ENCODE results near the gene CMIP.

The CMIP gene

GRCh38 chr16:81488687-81489411, 44.2 kb downstream of the CMIP start:
- intact Hi-C loops (cut with DNase I) = no loop called here
- DNase-seq = peak in 2 of 10 donors; percentile 31 to 39

DNA sequence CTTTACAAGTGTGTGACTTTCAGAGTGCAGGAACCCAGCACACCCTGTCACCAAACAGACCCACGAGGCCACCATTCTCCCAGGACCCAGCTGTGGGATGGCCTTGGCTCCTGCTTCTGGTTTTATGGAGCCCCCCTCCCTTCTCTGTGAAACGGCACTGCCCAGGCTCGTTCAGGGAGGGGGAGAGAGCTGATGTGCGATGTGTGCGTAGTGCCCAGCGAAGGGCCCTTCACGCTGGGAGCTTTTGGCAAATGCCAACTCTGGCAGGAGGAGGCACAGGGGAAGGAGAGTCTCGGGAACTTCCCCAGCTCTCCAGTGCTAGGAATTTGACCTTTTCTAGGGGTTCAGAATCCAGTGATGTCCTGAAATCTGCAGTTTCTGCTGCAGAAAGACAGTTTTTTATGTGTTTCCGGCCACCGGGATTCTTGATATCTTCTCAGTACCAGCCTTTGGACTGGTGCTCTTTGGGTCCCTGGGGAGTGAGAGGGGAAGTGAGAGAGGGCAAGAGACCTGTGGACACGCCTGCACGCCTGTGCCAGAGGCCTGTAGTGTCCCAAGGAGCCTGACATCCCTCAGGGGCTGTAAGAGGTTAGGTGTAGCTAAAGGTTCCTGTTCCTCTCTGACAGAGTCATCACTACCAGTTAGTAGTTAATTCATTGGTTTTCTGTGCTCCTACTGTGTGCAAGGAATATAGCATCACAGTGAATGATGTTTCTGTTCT, 45.1 kb downstream of the CMIP start:
- intact Hi-C loops (cut with DNase I) = loop anchor here (10.0 kb wide), 1 partner anchor 65 kb away; no protein-coding TSS in a partner anchor
- DNase-seq = peak in 3 of 10 donors; percentile 10 to 75 (median 25)

GRCh38 chr16:81491541-81492188, 47.1 kb downstream of the CMIP start:
- intact Hi-C loops (cut with DNase I) = loop anchor here (10.0 kb wide), 1 partner anchor 63 kb away; no protein-coding TSS in a partner anchor
- DNase-seq = peak in 3 of 10 donors; percentile 21 to 32 (median 27)

DNA sequence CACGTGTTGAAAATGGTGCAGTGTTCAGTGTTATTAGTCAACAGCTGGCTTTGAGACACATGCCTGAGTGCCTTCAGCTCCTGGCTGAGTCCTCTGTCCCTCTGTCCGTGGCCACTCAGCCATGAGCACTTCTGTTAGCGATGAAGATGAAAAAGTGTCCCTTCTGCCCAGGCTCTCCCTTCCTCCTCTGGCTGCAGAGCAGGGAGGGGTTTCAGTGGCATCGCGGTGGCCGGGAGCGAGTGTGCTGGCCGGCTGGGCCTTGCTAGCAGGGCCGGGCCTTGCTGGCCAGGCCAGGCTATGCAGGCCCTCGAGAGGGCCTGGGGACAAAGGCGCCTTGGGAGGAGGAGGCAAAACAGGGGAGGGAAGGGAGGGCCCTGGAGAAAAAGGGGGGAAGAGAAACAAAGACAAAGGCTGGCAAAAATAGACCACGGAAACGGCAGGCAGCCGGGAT, 47.7 kb downstream of the CMIP start:
- intact Hi-C loops (cut with DNase I) = loop anchor here (10.0 kb wide), 1 partner anchor 62 kb away; no protein-coding TSS in a partner anchor
- DNase-seq = peak in 3 of 10 donors; percentile 67 to 77 (median 70)

GRCh38 chr16:81492965-81493754, 48.6 kb downstream of the CMIP start:
- intact Hi-C loops (cut with DNase I) = loop anchor here (10.0 kb wide), 1 partner anchor 62 kb away; no protein-coding TSS in a partner anchor
- DNase-seq = peak in 3 of 10 donors; percentile 27 to 77 (median 75)

DNA sequence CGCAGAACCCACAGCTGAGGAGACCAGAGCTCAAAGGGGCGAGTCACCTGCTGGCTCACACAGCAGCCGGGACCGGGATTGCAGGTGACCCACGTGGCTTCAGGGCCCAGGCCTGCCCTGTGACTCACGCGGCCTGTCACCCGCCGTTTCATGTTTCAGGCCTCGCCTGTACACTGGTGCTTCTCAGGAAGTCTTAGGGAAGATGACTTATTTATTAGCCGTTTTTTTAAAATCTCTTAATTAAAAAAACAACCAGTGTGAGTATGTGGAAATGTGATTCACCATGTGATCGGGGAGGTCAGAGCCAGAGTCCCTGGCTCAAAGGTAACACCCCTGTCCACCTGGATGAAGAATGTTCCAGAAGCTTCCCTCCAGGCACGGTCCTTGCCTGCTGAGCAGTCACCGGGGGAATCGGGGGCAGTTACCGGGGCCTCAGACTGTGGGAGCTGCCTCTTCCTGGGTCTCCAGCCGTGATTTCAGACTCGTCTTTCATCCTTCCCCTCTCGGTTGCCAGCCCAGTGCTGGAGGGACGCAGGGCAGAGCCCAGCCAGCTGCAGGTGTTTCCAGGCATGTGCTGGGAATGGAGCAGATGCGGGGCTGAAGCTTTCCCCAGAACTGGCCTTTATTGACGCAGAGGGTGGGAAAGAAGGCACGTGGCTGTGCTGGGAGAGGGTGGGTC, 49.3 kb downstream of the CMIP start:
- intact Hi-C loops (cut with DNase I) = loop anchor here (10.0 kb wide), 1 partner anchor 61 kb away; no protein-coding TSS in a partner anchor
- DNase-seq = peak in 3 of 10 donors; percentile 52 to 85 (median 69)

- intact Hi-C loops (cut with DNase I) = loop anchor here (10.0 kb wide), 1 partner anchor 60 kb away; no protein-coding TSS in a partner anchor
- peak in 3 of 10 donors; percentile 60 to 73 (median 63) for DNase-seq
Observed at GRCh38 chr16:81494434-81494806, 49.8 kb downstream of the CMIP start.

- intact Hi-C loops (cut with DNase I) = loop anchor here (10.0 kb wide), 1 partner anchor 60 kb away; no protein-coding TSS in a partner anchor
- DNase-seq = no peak
Observed at GRCh38 chr16:81494888-81495287, 50.3 kb downstream of the CMIP start.

DNA sequence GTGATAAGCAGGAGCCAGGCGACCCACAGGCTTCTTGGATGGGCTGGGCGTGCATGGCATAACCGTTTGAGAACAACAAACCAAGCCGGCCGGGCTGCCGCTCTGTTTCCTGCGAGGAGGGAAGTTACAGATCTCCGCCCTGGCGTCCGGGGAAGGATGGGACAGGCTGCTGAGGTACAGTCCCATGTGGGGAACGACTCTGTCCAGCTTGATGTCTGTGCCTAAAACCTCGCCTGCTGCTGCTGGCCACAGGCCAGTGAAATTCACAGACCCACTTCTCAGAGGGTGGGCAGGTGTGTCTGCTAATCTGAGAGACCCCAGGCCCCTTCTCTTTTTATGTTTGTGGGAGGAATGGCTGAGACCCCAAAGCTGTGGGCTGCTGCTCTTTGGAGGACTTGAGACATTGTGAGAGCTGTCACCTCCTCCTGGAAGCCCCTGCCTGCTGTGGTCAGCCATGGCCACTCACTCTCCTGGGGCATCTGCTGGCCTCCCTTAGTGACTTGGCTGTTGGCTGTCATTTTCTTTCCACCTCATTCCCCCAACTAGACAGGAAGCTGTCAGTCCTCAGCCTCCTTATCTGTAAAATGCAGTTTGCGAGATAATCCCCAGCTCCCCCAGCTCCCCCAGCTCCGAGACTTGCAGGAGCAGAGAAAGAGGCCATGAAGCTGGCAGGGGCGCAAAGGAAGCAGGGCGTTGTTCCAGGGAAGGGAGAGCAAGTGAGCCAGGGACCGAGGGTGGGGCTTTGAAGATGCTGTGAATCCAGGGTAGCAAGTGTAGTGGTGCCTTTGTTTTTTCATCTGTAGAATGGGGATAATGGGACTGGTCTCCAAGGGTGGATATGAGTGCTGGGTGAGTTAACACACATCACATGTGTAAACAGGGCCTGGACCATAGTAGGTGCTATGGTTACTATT, 51.0 kb downstream of the CMIP start:
- intact Hi-C loops (cut with DNase I) = loop anchor here (10.0 kb wide), 1 partner anchor 59 kb away; no protein-coding TSS in a partner anchor
- DNase-seq = peak in 3 of 10 donors; percentile 66 to 84 (median 82)

GRCh38 chr16:81496321-81496720, 51.7 kb downstream of the CMIP start:
- peak in 2 of 10 donors; percentile 12 to 22 for DNase-seq

GRCh38 chr16:81496742-81497141, 52.1 kb downstream of the CMIP start:
- DNase-seq = peak in 3 of 10 donors; percentile 35 to 67 (median 58)
- intact Hi-C loops (cut with DNase I) = loop anchor here (10.0 kb wide), 1 partner anchor 58 kb away; no protein-coding TSS in a partner anchor

More at GRCh38 chr16:81496321-81496720, 51.7 kb downstream of the CMIP start:
- intact Hi-C loops (cut with DNase I) = loop anchor here (10.0 kb wide), 1 partner anchor 58 kb away; no protein-coding TSS in a partner anchor

DNA sequence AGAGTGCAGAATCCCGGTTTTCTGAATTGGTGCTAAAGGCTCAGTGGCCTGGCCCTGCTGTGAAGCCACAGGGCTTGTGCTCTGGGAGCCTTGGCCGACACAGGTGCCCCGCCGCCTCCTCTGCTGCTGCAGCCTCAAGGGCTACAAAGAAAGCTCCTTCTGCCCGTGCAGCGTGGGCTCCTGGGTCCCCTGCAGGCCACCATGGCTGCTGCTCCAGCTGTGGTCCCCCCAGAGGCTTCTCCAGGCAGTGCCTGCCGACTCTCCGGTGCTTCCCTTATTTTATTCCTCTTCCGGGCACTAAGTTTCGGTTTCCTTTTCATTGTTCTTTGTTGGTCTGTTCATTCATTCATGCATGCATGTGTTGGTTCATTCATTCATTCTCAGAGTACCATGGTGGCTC, 53.1 kb downstream of the CMIP start:
- peak in 3 of 10 donors; percentile 72 to 85 (median 77) for DNase-seq
- intact Hi-C loops (cut with DNase I) = loop anchor here (10.0 kb wide), 1 partner anchor 57 kb away; no protein-coding TSS in a partner anchor

GRCh38 chr16:81498351-81498750, 53.7 kb downstream of the CMIP start:
- intact Hi-C loops (cut with DNase I) = loop anchor here (10.0 kb wide), 1 partner anchor 56 kb away; no protein-coding TSS in a partner anchor
- peak in 3 of 10 donors; percentile 30 to 56 (median 42) for DNase-seq

GRCh38 chr16:81499576-81500380, 55.2 kb downstream of the CMIP start:
- peak in 3 of 10 donors; percentile 37 to 67 (median 58) for DNase-seq
- intact Hi-C loops (cut with DNase I) = loop anchor here (10.0 kb wide), 1 partner anchor 55 kb away; no protein-coding TSS in a partner anchor

DNA sequence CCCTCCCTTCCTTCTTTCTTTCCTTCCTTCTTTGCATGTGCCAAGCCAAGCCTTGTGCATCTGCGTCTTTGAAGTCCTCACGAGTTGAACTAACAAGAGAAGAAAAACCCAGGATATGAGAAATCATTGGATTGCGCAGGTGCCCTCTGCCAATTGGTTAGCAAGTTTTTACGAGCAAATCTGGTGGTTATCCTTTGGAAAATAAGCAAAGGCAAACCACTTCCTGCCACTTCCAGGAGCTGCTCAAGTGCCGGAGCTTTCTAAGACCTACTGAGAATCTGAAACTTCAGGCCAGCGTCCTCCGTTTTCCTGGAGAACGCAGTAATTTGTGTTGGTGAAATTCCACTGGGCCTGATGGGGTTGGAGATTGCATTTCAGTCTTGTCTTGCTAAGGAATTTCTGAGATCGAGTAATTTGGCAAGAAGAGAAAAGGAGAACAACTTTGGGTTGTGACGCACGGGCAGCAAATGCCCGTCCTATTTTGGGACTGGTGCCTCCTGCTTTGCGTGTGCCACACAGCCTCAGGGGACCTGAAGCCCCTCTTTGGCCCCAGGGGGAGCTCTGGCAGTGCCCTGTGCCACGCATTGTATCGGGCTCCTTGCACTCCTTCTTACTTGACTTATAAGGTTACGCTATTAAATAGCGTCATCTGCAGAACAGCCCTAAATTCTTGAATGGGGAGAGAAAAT, 56.4 kb downstream of the CMIP start:
- intact Hi-C loops (cut with DNase I) = no loop called here
- peak in 3 of 10 donors; percentile 67 to 74 (median 72) for DNase-seq

Data from posterior cingulate gyrus (tissue), 11 donors.